ENCODE measurements around the gene CDK14. TPM values are rescaled to one million over a fixed set of nuclear protein-coding genes. Genes with fewer than 3 reads are reported as not detected.

Gene CDK14
- total RNA-seq, 4 donors from 2014 or later, result 3.3 to 61.6 (median 38.7) TPM

DNA sequence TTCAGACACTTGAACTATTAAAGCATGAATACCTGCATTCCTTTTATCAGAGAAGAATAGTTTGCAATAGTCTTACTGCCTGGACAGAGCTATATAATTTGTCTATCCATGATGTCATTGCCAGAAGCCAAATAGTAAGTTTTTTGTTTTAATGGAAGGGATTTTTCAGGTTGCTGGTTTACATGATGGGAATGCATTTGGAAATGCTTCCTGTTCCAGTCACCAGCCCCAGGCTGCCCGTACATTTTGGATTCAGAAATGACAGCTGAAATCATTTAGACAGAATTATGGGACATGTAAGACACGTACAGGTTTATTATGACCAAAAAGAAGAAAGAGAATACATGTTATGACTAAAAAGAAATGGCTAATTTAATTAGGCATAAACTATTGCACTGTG is 293.1 kb downstream of the CDK14 start:
- intact Hi-C loops (cut with DNase I; ENCODE audit: low total_unique reads), result no loop called here
- no peaks in the 10 kb centered on the region for H3K36me3 ChIP-seq
- H3K4me3 ChIP-seq, result no peak overlapping the region
- DNase-seq, result no peak
- H3K4me1 ChIP-seq, result no peaks in the 10 kb centered on the region
- TF ChIP-seq, protein P1, sequence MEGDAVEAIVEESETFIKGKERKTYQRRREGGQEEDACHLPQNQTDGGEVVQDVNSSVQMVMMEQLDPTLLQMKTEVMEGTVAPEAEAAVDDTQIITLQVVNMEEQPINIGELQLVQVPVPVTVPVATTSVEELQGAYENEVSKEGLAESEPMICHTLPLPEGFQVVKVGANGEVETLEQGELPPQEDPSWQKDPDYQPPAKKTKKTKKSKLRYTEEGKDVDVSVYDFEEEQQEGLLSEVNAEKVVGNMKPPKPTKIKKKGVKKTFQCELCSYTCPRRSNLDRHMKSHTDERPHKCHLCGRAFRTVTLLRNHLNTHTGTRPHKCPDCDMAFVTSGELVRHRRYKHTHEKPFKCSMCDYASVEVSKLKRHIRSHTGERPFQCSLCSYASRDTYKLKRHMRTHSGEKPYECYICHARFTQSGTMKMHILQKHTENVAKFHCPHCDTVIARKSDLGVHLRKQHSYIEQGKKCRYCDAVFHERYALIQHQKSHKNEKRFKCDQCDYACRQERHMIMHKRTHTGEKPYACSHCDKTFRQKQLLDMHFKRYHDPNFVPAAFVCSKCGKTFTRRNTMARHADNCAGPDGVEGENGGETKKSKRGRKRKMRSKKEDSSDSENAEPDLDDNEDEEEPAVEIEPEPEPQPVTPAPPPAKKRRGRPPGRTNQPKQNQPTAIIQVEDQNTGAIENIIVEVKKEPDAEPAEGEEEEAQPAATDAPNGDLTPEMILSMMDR (IDR thresholded peaks at IDR 0.05), result no peak
- no peak for TF ChIP-seq POLR2A (IDR thresholded peaks at IDR 0.05)
- H3K27me3 ChIP-seq, result no peaks in the 10 kb centered on the region
- H3K27ac ChIP-seq, result no peak overlapping the region
- no peaks in the 10 kb centered on the region for H3K9me3 ChIP-seq

DNA sequence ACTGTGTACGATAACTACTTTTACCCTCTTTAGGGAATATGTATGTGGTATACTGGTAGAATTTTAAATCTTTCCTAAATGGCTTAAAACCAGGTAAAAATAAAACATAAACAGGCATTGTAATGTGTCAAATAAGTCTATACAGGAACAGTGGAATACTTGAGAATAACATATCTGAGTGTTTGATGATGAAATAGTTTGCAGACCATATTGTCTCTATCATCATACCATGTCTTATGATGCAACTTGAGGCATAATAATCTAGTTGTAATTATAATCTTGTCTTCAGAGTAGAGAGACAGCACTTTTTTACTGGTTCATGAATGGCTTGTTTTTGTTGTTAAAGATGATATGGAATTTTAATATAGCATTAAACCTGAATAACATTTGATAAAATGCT is 293.5 kb downstream of the CDK14 start:
- intact Hi-C loops (cut with DNase I; ENCODE audit: low total_unique reads), result no loop called here
- TF ChIP-seq POLR2A (IDR thresholded peaks at IDR 0.05), result no peak
- TF ChIP-seq, protein P1 (IDR thresholded peaks at IDR 0.05), result no peak

DNA sequence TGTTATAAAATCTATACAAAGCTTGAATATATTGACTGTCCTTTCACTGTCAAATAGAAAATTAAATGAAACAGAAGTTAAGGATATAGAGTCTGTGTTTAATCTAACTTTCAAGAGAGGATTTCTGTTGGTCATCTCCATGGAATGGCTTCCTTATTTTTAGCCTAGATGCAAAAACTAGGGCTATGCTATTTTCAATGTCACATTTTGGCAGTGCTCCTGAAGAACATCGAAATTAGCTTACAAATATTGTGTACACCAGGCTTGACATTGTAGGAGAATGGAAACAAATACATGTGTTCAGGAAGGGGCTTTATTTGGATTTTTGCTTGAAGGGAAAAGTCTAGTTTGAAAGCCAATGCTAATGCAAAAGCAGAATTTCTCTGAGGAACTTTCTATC is 295.4 kb downstream of the CDK14 start:
- DNase-seq, result no peak
- no peaks in the 10 kb centered on the region for H3K36me3 ChIP-seq
- H3K4me1 ChIP-seq, result no peaks in the 10 kb centered on the region
- H3K9me3 ChIP-seq, result no peaks in the 10 kb centered on the region
- H3K4me3 ChIP-seq, result no peak overlapping the region
- no peak overlapping the region for H3K27ac ChIP-seq
- TF ChIP-seq, protein P1 (IDR thresholded peaks at IDR 0.05), result no peak
- no peak for TF ChIP-seq POLR2A (IDR thresholded peaks at IDR 0.05)
- H3K27me3 ChIP-seq, result no peaks in the 10 kb centered on the region
- intact Hi-C loops (cut with DNase I; ENCODE audit: low total_unique reads), result no loop called here

More for the DNA sequence above, 293.5 kb downstream of the CDK14 start:
- Histone ChIP-seq H3K4me1 (no peaks in the 10 kb centered on the region), H3K36me3 (no peaks in the 10 kb centered on the region), H3K27ac (no peak overlapping the region), H3K9me3 (no peaks in the 10 kb centered on the region), H3K4me3 (no peak overlapping the region), H3K27me3 (no peaks in the 10 kb centered on the region)
- no peak for DNase-seq

DNA sequence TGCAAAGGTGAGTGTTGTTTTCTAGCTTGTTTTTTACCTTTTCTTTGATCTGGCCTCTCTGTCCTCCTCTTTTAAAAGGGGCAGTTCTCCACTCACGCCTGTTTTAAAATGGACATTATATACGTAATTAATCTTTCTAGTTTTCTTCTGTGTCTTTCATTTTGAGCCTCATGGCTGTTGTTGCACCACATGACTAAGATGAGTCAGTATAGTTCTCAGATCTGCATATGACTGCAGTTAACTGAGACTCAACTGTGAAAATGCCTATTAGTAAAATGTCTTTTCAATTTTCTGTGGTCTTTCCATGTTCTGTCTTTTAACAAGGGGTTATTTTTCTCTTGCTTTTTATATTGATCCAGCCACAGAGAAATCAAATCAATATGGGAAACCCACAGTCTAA is 296.1 kb downstream of the CDK14 start:
- Histone ChIP-seq H3K9me3 (no peaks in the 10 kb centered on the region), H3K4me3 (no peak overlapping the region), H3K27ac (no peak overlapping the region), H3K27me3 (no peaks in the 10 kb centered on the region), H3K36me3 (no peaks in the 10 kb centered on the region), H3K4me1 (no peaks in the 10 kb centered on the region)
- DNase-seq, result no peak
- intact Hi-C loops (cut with DNase I; ENCODE audit: low total_unique reads), result no loop called here
- TF ChIP-seq POLR2A (IDR thresholded peaks at IDR 0.05), result no peak
- TF ChIP-seq, protein P1 (IDR thresholded peaks at IDR 0.05), result no peak

DNA sequence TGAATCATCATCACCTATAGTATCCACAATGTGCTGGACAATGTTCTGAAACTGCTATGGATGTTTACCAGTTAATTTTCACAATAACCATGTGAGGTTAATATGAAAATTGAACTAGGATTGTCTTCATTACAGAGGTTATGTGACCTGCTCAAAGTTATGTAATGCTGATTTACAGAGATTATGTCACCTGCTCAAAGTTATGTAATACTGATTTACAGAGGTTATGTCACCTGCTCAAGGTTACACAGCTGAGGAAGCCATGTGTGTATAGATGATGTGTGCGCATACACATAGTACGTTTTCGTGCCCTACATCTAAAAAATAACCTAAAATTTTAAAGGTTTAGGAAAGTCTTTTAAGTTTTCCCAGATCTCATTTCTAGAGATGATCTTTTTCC is 298.0 kb downstream of the CDK14 start:
- TF ChIP-seq, protein P1 (IDR thresholded peaks at IDR 0.05), result no peak
- TF ChIP-seq POLR2A (IDR thresholded peaks at IDR 0.05), result no peak
- Histone ChIP-seq H3K4me3 (no peak overlapping the region), H3K4me1 (no peaks in the 10 kb centered on the region), H3K27ac (no peak overlapping the region), H3K36me3 (no peaks in the 10 kb centered on the region), H3K9me3 (no peaks in the 10 kb centered on the region), H3K27me3 (no peaks in the 10 kb centered on the region)
- no peak for DNase-seq
- intact Hi-C loops (cut with DNase I; ENCODE audit: low total_unique reads), result no loop called here
